Stomach smooth muscle (tissue), 2 donors: ENCODE measurements around the gene MVB12B.

Source experiments
- H3K27ac ChIP-seq: one replicate; pipeline ENCODE4 v1.7.0; 2013; ENCODE audit warnings: mild to moderate bottlenecking, low read length, inconsistent platforms
- H3K27me3 ChIP-seq, 2 donors: one replicate each; pipeline ENCODE4 v1.7.0; 2013; ENCODE audit warnings: low read length in 2 of 2; ENCODE audit not compliant: insufficient read depth in 2 of 2, control insufficient read depth in 1 of 2
- H3K36me3 ChIP-seq, 2 donors: one replicate each; pipeline ENCODE4 v1.7.0; 2013; ENCODE audit warnings: low read length in 2 of 2; ENCODE audit not compliant: control insufficient read depth in 2 of 2, insufficient read depth in 2 of 2
- H3K4me1 ChIP-seq: one replicate; pipeline ENCODE4 v1.7.0; 2013; ENCODE audit warnings: low read length; ENCODE audit not compliant: control insufficient read depth, insufficient read depth
- H3K4me3 ChIP-seq, 2 donors: one replicate each; pipeline ENCODE4 v1.7.0; 2013; ENCODE audit warnings: low read length in 2 of 2
- H3K9ac ChIP-seq, 2 donors: one replicate each; pipeline ENCODE4 v1.7.0; 2013; ENCODE audit warnings: low read length in 2 of 2, mild to moderate bottlenecking in 1 of 2
- H3K9me3 ChIP-seq, 2 donors: one replicate each; pipeline ENCODE4 v1.7.0; 2013; ENCODE audit warnings: low read length in 2 of 2; ENCODE audit not compliant: control insufficient read depth in 2 of 2
- donor health status: healthy.
- donor health status: Pancreatic carcinoma.

The MVB12B gene

GRCh38 chr9:126410229-126410628 is 83.6 kb downstream of the MVB12B start:
- Histone ChIP-seq H3K27me3 (no peaks in the 10 kb centered on the region), H3K4me1 (no peaks in the 10 kb centered on the region)

GRCh38 chr9:126411225-126411947 is 84.8 kb downstream of the MVB12B start:
- no peaks in the 10 kb centered on the region for H3K9me3 ChIP-seq
- peaks cover 0 to 10% of the 10 kb centered on the region in 2 donors for H3K36me3 ChIP-seq
- no peak overlapping the region for H3K9ac ChIP-seq
- no peak overlapping the region for H3K4me3 ChIP-seq
- no peaks in the 10 kb centered on the region for H3K4me1 ChIP-seq
- no peak overlapping the region for H3K27ac ChIP-seq
- no peaks in the 10 kb centered on the region for H3K27me3 ChIP-seq

More at GRCh38 chr9:126410229-126410628, 83.6 kb downstream of the MVB12B start:
- H3K9ac ChIP-seq, result no peak overlapping the region
- H3K9me3 ChIP-seq, result no peaks in the 10 kb centered on the region
- H3K4me3 ChIP-seq, result no peak overlapping the region
- H3K27ac ChIP-seq, result no peak overlapping the region
- peaks cover 0 to 6% of the 10 kb centered on the region in 2 donors for H3K36me3 ChIP-seq

GRCh38 chr9:126411948-126412284 is 85.3 kb downstream of the MVB12B start:
- no peak overlapping the region for H3K27ac ChIP-seq
- no peak overlapping the region for H3K4me3 ChIP-seq

GRCh38 chr9:126412905-126413304 is 86.3 kb downstream of the MVB12B start:
- Histone ChIP-seq H3K27ac (no peak overlapping the region), H3K36me3 (peaks cover 0 to 10% of the 10 kb centered on the region in 2 donors), H3K4me1 (no peaks in the 10 kb centered on the region), H3K9me3 (no peaks in the 10 kb centered on the region), H3K27me3 (no peaks in the 10 kb centered on the region), H3K4me3 (no peak overlapping the region), H3K9ac (no peak overlapping the region)

More at GRCh38 chr9:126411948-126412284, 85.3 kb downstream of the MVB12B start:
- H3K27me3 ChIP-seq, result no peaks in the 10 kb centered on the region
- H3K9ac ChIP-seq, result no peak overlapping the region
- peaks cover 0 to 10% of the 10 kb centered on the region in 2 donors for H3K36me3 ChIP-seq
- no peaks in the 10 kb centered on the region for H3K9me3 ChIP-seq
- no peaks in the 10 kb centered on the region for H3K4me1 ChIP-seq

GRCh38 chr9:126413391-126414068 is 86.9 kb downstream of the MVB12B start:
- no peak overlapping the region for H3K4me3 ChIP-seq
- peaks cover 0 to 10% of the 10 kb centered on the region in 2 donors for H3K36me3 ChIP-seq
- no peaks in the 10 kb centered on the region for H3K9me3 ChIP-seq
- no peaks in the 10 kb centered on the region for H3K4me1 ChIP-seq
- no peaks in the 10 kb centered on the region for H3K27me3 ChIP-seq
- H3K27ac ChIP-seq, result no peak overlapping the region
- no peak overlapping the region for H3K9ac ChIP-seq

- no peak overlapping the region for H3K27ac ChIP-seq
Observed at GRCh38 chr9:126415741-126416370, 89.2 kb downstream of the MVB12B start.

GRCh38 chr9:126417043-126417442 is 90.4 kb downstream of the MVB12B start:
- no peaks in the 10 kb centered on the region for H3K9me3 ChIP-seq
- H3K4me3 ChIP-seq, result no peak overlapping the region
- H3K36me3 ChIP-seq, result peaks cover 8 to 20% of the 10 kb centered on the region in 2 donors
- no peaks in the 10 kb centered on the region for H3K27me3 ChIP-seq
- H3K9ac ChIP-seq, result no peak overlapping the region
- no peaks in the 10 kb centered on the region for H3K4me1 ChIP-seq
- H3K27ac ChIP-seq, result no peak overlapping the region

More at GRCh38 chr9:126415741-126416370, 89.2 kb downstream of the MVB12B start:
- no peak overlapping the region for H3K9ac ChIP-seq
- H3K27me3 ChIP-seq, result no peaks in the 10 kb centered on the region
- H3K36me3 ChIP-seq, result peaks cover 0 to 9% of the 10 kb centered on the region in 2 donors
- no peak overlapping the region for H3K4me3 ChIP-seq
- H3K4me1 ChIP-seq, result no peaks in the 10 kb centered on the region
- H3K9me3 ChIP-seq, result no peaks in the 10 kb centered on the region

GRCh38 chr9:126417684-126418083 is 91.1 kb downstream of the MVB12B start:
- Histone ChIP-seq H3K27me3 (no peaks in the 10 kb centered on the region), H3K4me3 (no peak overlapping the region), H3K36me3 (peaks cover 10 to 25% of the 10 kb centered on the region in 2 donors), H3K27ac (no peak overlapping the region), H3K4me1 (no peaks in the 10 kb centered on the region), H3K9me3 (no peaks in the 10 kb centered on the region), H3K9ac (no peak overlapping the region)

GRCh38 chr9:126418608-126419007 is 92.0 kb downstream of the MVB12B start:
- no peaks in the 10 kb centered on the region for H3K27me3 ChIP-seq
- H3K4me3 ChIP-seq, result no peak overlapping the region
- H3K4me1 ChIP-seq, result no peaks in the 10 kb centered on the region
- no peak overlapping the region for H3K9ac ChIP-seq
- peaks cover 10 to 32% of the 10 kb centered on the region in 2 donors for H3K36me3 ChIP-seq
- no peaks in the 10 kb centered on the region for H3K9me3 ChIP-seq
- no peak overlapping the region for H3K27ac ChIP-seq

- H3K27ac ChIP-seq, result no peak overlapping the region
Observed at GRCh38 chr9:126419475-126419874, 92.8 kb downstream of the MVB12B start.

More at GRCh38 chr9:126419475-126419874, 92.8 kb downstream of the MVB12B start:
- Histone ChIP-seq H3K9ac (no peak overlapping the region), H3K36me3 (peaks cover 16 to 36% of the 10 kb centered on the region in 2 donors), H3K4me1 (no peaks in the 10 kb centered on the region), H3K27me3 (no peaks in the 10 kb centered on the region), H3K9me3 (no peaks in the 10 kb centered on the region), H3K4me3 (no peak overlapping the region)
